HEK293 (cell line): Measurements from ENCODE around the gene ALDOC.

Experiments used
- CTCF ChIP-seq: fragments of 450-650 bp; formaldehyde crosslinking; IDR thresholded peaks from 2 replicates; pipeline ENCODE4 v1.5.1; 2016; ENCODE audit warnings: missing biosample characterization, missing genetic modification characterization
- IKZF3 ChIP-seq: fragments of 450-650 bp; IDR thresholded peaks from 2 replicates; pipeline ENCODE4 v1.5.0; 2018; ENCODE audit warnings: missing biosample characterization, mild to moderate bottlenecking, missing genetic modification characterization, moderate library complexity
- ZNF133 ChIP-seq: fragments of 450-650 bp; formaldehyde crosslinking; IDR thresholded peaks from 2 replicates; pipeline ENCODE4 v1.5.1; 2016; ENCODE audit warnings: missing biosample characterization, missing genetic modification characterization
- ZNF169 ChIP-seq: fragments of 450-650 bp; formaldehyde crosslinking; IDR thresholded peaks from 2 replicates; pipeline ENCODE4 v1.5.1; 2016; ENCODE audit warnings: missing biosample characterization, missing genetic modification characterization
- TF ChIP-seq, protein P1 (sequence below): fragments of 450-650 bp; formaldehyde crosslinking; IDR thresholded peaks from 2 replicates; pipeline ENCODE4 v1.5.1; 2016; ENCODE audit warnings: missing biosample characterization, missing genetic modification characterization, borderline replicate concordance

- TF ChIP-seq ZNF133 (no peak), CTCF (0 out of 2 replicates have a peak, but pooled peaks have one; percentile 16), ZNF169 (tag by site-specific recombination) (no peak), IKZF3 (tag by site-specific recombination) (no peak)
- TF ChIP-seq, protein P1, sequence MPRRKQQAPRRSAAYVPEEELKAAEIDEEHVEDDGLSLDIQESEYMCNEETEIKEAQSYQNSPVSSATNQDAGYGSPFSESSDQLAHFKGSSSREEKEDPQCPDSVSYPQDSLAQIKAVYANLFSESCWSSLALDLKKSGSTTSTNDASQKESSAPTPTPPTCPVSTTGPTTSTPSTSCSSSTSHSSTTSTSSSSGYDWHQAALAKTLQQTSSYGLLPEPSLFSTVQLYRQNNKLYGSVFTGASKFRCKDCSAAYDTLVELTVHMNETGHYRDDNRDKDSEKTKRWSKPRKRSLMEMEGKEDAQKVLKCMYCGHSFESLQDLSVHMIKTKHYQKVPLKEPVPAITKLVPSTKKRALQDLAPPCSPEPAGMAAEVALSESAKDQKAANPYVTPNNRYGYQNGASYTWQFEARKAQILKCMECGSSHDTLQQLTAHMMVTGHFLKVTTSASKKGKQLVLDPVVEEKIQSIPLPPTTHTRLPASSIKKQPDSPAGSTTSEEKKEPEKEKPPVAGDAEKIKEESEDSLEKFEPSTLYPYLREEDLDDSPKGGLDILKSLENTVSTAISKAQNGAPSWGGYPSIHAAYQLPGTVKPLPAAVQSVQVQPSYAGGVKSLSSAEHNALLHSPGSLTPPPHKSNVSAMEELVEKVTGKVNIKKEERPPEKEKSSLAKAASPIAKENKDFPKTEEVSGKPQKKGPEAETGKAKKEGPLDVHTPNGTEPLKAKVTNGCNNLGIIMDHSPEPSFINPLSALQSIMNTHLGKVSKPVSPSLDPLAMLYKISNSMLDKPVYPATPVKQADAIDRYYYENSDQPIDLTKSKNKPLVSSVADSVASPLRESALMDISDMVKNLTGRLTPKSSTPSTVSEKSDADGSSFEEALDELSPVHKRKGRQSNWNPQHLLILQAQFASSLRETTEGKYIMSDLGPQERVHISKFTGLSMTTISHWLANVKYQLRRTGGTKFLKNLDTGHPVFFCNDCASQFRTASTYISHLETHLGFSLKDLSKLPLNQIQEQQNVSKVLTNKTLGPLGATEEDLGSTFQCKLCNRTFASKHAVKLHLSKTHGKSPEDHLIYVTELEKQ (tag by site-specific recombination) = no peak
Observed at GRCh38 chr17:28570716-28571360, 5.9 kb downstream of the ALDOC start.
